Measurements from ENCODE around the gene APBA1.

Gene APBA1

GRCh38 chr9:69429281-69429680 is 242.9 kb downstream of the APBA1 start:
- no peak for TF ChIP-seq CTCF (IDR thresholded peaks at IDR 0.05; ENCODE audit: insufficient read depth, low read length, poor library complexity, severe bottlenecking)
- Histone ChIP-seq H3K27me3 (replicated peaks; ENCODE audit: control insufficient read depth, insufficient read depth, low read length) (no peaks in the 10 kb centered on the region), H3K4me3 (replicated peaks; ENCODE audit: low read depth, low read length) (no peak overlapping the region), H3K36me3 (ENCODE audit: control insufficient read depth, insufficient read depth, low read length) (no peaks in the 10 kb centered on the region)
- DNase-seq (ENCODE audit: extremely low read depth, insufficient read length), result no peak

GRCh38 chr9:69428017-69428785 is 244.0 kb downstream of the APBA1 start:
- H3K27me3 ChIP-seq (replicated peaks; ENCODE audit: control insufficient read depth, insufficient read depth, low read length), result no peaks in the 10 kb centered on the region
- H3K4me3 ChIP-seq (replicated peaks; ENCODE audit: low read depth, low read length), result no peak overlapping the region
- DNase-seq (ENCODE audit: extremely low read depth, insufficient read length), result no peak
- TF ChIP-seq CTCF (IDR thresholded peaks at IDR 0.05; ENCODE audit: insufficient read depth, low read length, poor library complexity, severe bottlenecking), result no peak
- no peaks in the 10 kb centered on the region for H3K36me3 ChIP-seq (ENCODE audit: control insufficient read depth, insufficient read depth, low read length)

- H3K27me3 ChIP-seq (replicated peaks; ENCODE audit: control insufficient read depth, insufficient read depth, low read length), result no peaks in the 10 kb centered on the region
- DNase-seq (ENCODE audit: extremely low read depth, insufficient read length), result no peak
These were observed 244.9 kb downstream of the APBA1 start for GRCh38 chr9:69427286-69427685.

GRCh38 chr9:69425136-69425801 is 246.9 kb downstream of the APBA1 start:
- DNase-seq (ENCODE audit: extremely low read depth, insufficient read length), result no peak

More at GRCh38 chr9:69427286-69427685, 244.9 kb downstream of the APBA1 start:
- H3K36me3 ChIP-seq (ENCODE audit: control insufficient read depth, insufficient read depth, low read length), result no peaks in the 10 kb centered on the region
- no peak overlapping the region for H3K4me3 ChIP-seq (replicated peaks; ENCODE audit: low read depth, low read length)
- no peak for TF ChIP-seq CTCF (IDR thresholded peaks at IDR 0.05; ENCODE audit: insufficient read depth, low read length, poor library complexity, severe bottlenecking)

More at GRCh38 chr9:69425136-69425801, 246.9 kb downstream of the APBA1 start:
- Histone ChIP-seq H3K4me3 (replicated peaks; ENCODE audit: low read depth, low read length) (no peak overlapping the region), H3K27me3 (replicated peaks; ENCODE audit: control insufficient read depth, insufficient read depth, low read length) (no peaks in the 10 kb centered on the region), H3K36me3 (ENCODE audit: control insufficient read depth, insufficient read depth, low read length) (no peaks in the 10 kb centered on the region)
- TF ChIP-seq CTCF (IDR thresholded peaks at IDR 0.05; ENCODE audit: insufficient read depth, low read length, poor library complexity, severe bottlenecking), result no peak

All from GM06990 (cell line).